Parathyroid adenoma (tissue), 2 donors: ENCODE data around the gene AGAP1.

ENCODE experiments used
- H2AFZ ChIP-seq: fragments of 300-600 bp; sonication (generic); one replicate; pipeline ENCODE4 v1.7.0; 2017; ENCODE audit warnings: antibody characterized with exemption, mild to moderate bottlenecking
- H3K27ac ChIP-seq: fragments of 300-600 bp; sonication (generic); one replicate; pipeline ENCODE4 v1.7.0; 2017
- H3K27me3 ChIP-seq: fragments of 300-600 bp; sonication (generic); one replicate; pipeline ENCODE4 v1.7.0; 2017; ENCODE audit warnings: low read length; ENCODE audit not compliant: control insufficient read depth, insufficient read depth
- H3K36me3 ChIP-seq: fragments of 300-600 bp; sonication (generic); one replicate; pipeline ENCODE4 v1.7.0; 2017; ENCODE audit warnings: low read length; ENCODE audit not compliant: control insufficient read depth, insufficient read depth
- H3K4me1 ChIP-seq: fragments of 300-600 bp; sonication (generic); one replicate; pipeline ENCODE4 v1.7.0; 2017; ENCODE audit warnings: control low read depth
- H3K4me2 ChIP-seq: fragments of 300-600 bp; sonication (generic); one replicate; pipeline ENCODE4 v1.7.0; 2017; ENCODE audit warnings: low read length
- H3K4me3 ChIP-seq: fragments of 300-600 bp; sonication (generic); one replicate; pipeline ENCODE4 v1.7.0; 2017; ENCODE audit warnings: low read depth, low read length
- H3K79me2 ChIP-seq: fragments of 300-600 bp; sonication (generic); one replicate; pipeline ENCODE4 v1.7.0; 2017; ENCODE audit warnings: control low read depth
- H3K9ac ChIP-seq: fragments of 300-600 bp; sonication (generic); one replicate; pipeline ENCODE4 v1.7.0; 2017; ENCODE audit warnings: mild to moderate bottlenecking
- H3K9me3 ChIP-seq: fragments of 300-600 bp; sonication (generic); one replicate; pipeline ENCODE4 v1.7.0; 2017; ENCODE audit warnings: low read length; ENCODE audit not compliant: control insufficient read depth
- CTCF ChIP-seq: fragments of 300-600 bp; sonication (generic); IDR thresholded peaks from one replicate; pipeline ENCODE4 v1.7.0; 2017; ENCODE audit warnings: antibody characterized with exemption, mild to moderate bottlenecking
- donor health status: primary hyperparathyroidism.

Gene AGAP1

GRCh38 chr2:235709124-235709813, 215.4 kb downstream of the AGAP1 start:
- H3K27ac ChIP-seq: no peak overlapping the region
- H3K4me1 ChIP-seq: no peaks in the 10 kb centered on the region
- H3K9ac ChIP-seq: no peak overlapping the region
- no peaks in the 10 kb centered on the region for H3K9me3 ChIP-seq
- H3K4me3 ChIP-seq: no peak overlapping the region
- TF ChIP-seq CTCF: no peak
- no peaks in the 10 kb centered on the region for H3K36me3 ChIP-seq
- no peaks in the 10 kb centered on the region for H3K27me3 ChIP-seq
- H3K4me2 ChIP-seq: no peak overlapping the region
- H2AFZ ChIP-seq: no peak overlapping the region
- H3K79me2 ChIP-seq: peaks cover 18% of the 10 kb centered on the region

- Histone ChIP-seq H2AFZ (no peak overlapping the region), H3K4me3 (no peak overlapping the region), H3K27me3 (no peaks in the 10 kb centered on the region), H3K9ac (no peak overlapping the region), H3K36me3 (no peaks in the 10 kb centered on the region), H3K27ac (no peak overlapping the region), H3K4me1 (no peaks in the 10 kb centered on the region), H3K79me2 (peaks cover 18% of the 10 kb centered on the region), H3K9me3 (no peaks in the 10 kb centered on the region), H3K4me2 (no peak overlapping the region)
- no peak for TF ChIP-seq CTCF
Measured at GRCh38 chr2:235709969-235710879, 216.4 kb downstream of the AGAP1 start.

- Histone ChIP-seq H3K9me3 (no peaks in the 10 kb centered on the region), H3K9ac (no peak overlapping the region), H3K4me2 (no peak overlapping the region), H3K27ac (no peak overlapping the region), H3K4me1 (no peaks in the 10 kb centered on the region), H3K27me3 (no peaks in the 10 kb centered on the region), H3K79me2 (peaks cover 17% of the 10 kb centered on the region), H2AFZ (no peak overlapping the region), H3K4me3 (no peak overlapping the region), H3K36me3 (no peaks in the 10 kb centered on the region)
- no peak for TF ChIP-seq CTCF
Measured at GRCh38 chr2:235710933-235711332, 217.1 kb downstream of the AGAP1 start.

- H3K79me2 ChIP-seq: peaks cover 18% of the 10 kb centered on the region
- H3K4me3 ChIP-seq: no peak overlapping the region
- no peak overlapping the region for H3K4me2 ChIP-seq
- TF ChIP-seq CTCF: no peak
- H3K9ac ChIP-seq: no peak overlapping the region
- H3K4me1 ChIP-seq: no peaks in the 10 kb centered on the region
- no peaks in the 10 kb centered on the region for H3K27me3 ChIP-seq
- H3K36me3 ChIP-seq: no peaks in the 10 kb centered on the region
- H2AFZ ChIP-seq: no peak overlapping the region
- H3K9me3 ChIP-seq: no peaks in the 10 kb centered on the region
- no peak overlapping the region for H3K27ac ChIP-seq
Measured at GRCh38 chr2:235711527-235711926, 217.7 kb downstream of the AGAP1 start.
